PFSK-1 (cell line): ENCODE results near the gene ODF2L.

Source experiments
- FOXP2 ChIP-seq: optimal IDR thresholded peaks from 2 replicates; pipeline ENCODE3; 2011; ENCODE audit warnings: borderline replicate concordance, control low read depth, inconsistent platforms; ENCODE audit not compliant: insufficient read depth; ENCODE audit errors: extremely low read length, extremely low read depth
- POLR2AphosphoS5 ChIP-seq: IDR thresholded peaks from 2 replicates; pipeline ENCODE4 v1.6.1; 2012; ENCODE audit warnings: low read depth, mild to moderate bottlenecking, control low read depth, low read length, moderate library complexity
- SIN3A ChIP-seq: IDR thresholded peaks from 2 replicates; pipeline ENCODE4 v1.6.1; 2012; ENCODE audit warnings: mild to moderate bottlenecking, low read length, moderate library complexity, borderline replicate concordance; ENCODE audit not compliant: insufficient read depth
- TAF1 ChIP-seq: IDR thresholded peaks from 2 replicates; pipeline ENCODE4 v1.6.1; 2012; ENCODE audit warnings: low read length, control low read depth, borderline replicate concordance; ENCODE audit not compliant: insufficient read depth
- TF ChIP-seq, protein P1 (sequence below), 2 experiments: IDR thresholded peaks; 2 replicates each; pipeline versions ENCODE4 v1.6.1 to v1.8.0; 2011 to 2012; ENCODE audit warnings: low read depth in 2 of 2, low read length in 2 of 2, control low read depth in 1 of 2, inconsistent platforms in 1 of 2, mild to moderate bottlenecking in 1 of 2, moderate library complexity in 1 of 2; ENCODE audit not compliant: insufficient read depth in 1 of 2

ODF2L gene

GRCh38 chr1:86416343-86416742, 20.2 kb upstream of the ODF2L start:
- TF ChIP-seq, protein P1, sequence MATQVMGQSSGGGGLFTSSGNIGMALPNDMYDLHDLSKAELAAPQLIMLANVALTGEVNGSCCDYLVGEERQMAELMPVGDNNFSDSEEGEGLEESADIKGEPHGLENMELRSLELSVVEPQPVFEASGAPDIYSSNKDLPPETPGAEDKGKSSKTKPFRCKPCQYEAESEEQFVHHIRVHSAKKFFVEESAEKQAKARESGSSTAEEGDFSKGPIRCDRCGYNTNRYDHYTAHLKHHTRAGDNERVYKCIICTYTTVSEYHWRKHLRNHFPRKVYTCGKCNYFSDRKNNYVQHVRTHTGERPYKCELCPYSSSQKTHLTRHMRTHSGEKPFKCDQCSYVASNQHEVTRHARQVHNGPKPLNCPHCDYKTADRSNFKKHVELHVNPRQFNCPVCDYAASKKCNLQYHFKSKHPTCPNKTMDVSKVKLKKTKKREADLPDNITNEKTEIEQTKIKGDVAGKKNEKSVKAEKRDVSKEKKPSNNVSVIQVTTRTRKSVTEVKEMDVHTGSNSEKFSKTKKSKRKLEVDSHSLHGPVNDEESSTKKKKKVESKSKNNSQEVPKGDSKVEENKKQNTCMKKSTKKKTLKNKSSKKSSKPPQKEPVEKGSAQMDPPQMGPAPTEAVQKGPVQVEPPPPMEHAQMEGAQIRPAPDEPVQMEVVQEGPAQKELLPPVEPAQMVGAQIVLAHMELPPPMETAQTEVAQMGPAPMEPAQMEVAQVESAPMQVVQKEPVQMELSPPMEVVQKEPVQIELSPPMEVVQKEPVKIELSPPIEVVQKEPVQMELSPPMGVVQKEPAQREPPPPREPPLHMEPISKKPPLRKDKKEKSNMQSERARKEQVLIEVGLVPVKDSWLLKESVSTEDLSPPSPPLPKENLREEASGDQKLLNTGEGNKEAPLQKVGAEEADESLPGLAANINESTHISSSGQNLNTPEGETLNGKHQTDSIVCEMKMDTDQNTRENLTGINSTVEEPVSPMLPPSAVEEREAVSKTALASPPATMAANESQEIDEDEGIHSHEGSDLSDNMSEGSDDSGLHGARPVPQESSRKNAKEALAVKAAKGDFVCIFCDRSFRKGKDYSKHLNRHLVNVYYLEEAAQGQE (IDR thresholded peaks at IDR 0.05; ENCODE audit: insufficient read depth in 1 of 2, low read depth in 2 of 2, low read length in 2 of 2) = no peak
- no peak for TF ChIP-seq FOXP2
- no peak for TF ChIP-seq SIN3A
- TF ChIP-seq POLR2AphosphoS5 = no peak
- no peak for TF ChIP-seq TAF1

DNA sequence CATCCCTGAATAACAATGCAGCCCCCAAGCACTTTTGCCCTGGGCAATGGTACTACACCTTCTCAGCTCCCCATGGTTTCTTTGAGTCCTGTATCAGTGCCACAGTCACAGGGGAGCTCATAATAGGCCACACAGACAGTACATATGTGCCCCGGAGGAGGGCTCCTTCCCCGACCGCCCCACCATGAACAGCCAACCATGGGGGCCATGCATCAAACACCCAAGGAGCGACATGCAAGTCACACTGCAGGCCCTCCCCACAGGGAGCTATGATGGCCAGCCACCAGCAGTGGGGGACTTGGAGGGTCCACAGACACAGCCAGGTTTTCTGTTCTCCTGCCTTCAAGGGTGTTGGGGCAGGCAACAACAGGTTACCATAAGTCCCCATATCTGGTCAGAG, 14.8 kb upstream of the ODF2L start:
- TF ChIP-seq, protein P1 (IDR thresholded peaks at IDR 0.05; ENCODE audit: insufficient read depth in 1 of 2, low read depth in 2 of 2, low read length in 2 of 2) = no peak
- TF ChIP-seq FOXP2 (no peak), TAF1 (no peak), POLR2AphosphoS5 (no peak), SIN3A (no peak)

- TF ChIP-seq FOXP2 = no peak
- no peak for TF ChIP-seq SIN3A
- no peak for TF ChIP-seq TAF1
- no peak for TF ChIP-seq POLR2AphosphoS5
- TF ChIP-seq, protein P1 (IDR thresholded peaks at IDR 0.05; ENCODE audit: insufficient read depth in 1 of 2, low read depth in 2 of 2, low read length in 2 of 2) = no peak
These were observed 13.4 kb upstream of the ODF2L start for GRCh38 chr1:86409416-86410021.

GRCh38 chr1:86396498-86396890, 371 bp upstream of the ODF2L start:
- no peak for TF ChIP-seq TAF1
- 0 out of 2 replicates have a peak, but pooled peaks have one; percentile 20 for TF ChIP-seq SIN3A
- TF ChIP-seq, protein P1 (IDR thresholded peaks at IDR 0.05; ENCODE audit: insufficient read depth in 1 of 2, low read depth in 2 of 2, low read length in 2 of 2) = no peak
- TF ChIP-seq POLR2AphosphoS5 = no peak
- no peak for TF ChIP-seq FOXP2

DNA sequence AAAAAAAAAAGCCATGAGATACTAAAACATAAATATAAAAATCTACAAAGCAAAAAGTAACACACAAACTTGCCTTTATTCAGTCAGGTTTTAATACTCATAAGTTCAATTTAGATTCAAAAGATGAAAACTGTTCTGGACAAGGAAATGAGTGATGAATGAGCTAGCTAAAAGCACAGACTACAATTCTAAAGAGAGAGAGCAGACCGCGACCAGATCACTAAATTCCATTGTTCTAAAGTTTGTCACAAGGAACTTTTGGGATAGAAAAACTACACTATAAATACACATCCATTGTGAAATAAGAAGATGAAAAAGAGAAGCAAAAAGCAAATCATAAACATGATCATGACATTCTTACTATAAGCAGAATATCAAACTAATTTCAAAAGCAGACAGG, 1.7 kb downstream of the ODF2L start:
- TF ChIP-seq POLR2AphosphoS5 = no peak
- TF ChIP-seq SIN3A = no peak
- TF ChIP-seq FOXP2 = no peak
- TF ChIP-seq TAF1 = no peak
